Frontal cortex (tissue), 4 donors: ENCODE results near the gene DBNDD2. TPM values are rescaled to one million over a fixed set of nuclear protein-coding genes. Genes with fewer than 3 reads are reported as not detected.

Experiments
- DNase-seq, 2 donors: peaks; one replicate each; pipeline ENCODE4 v3.0.0; 2012; ENCODE audit warnings: low spot score in 2 of 2
- FAIRE-seq: peaks from 2 replicates; lab custom pipeline; 2012; peaks lifted over from hg19 to GRCh38; lab: Jason Lieb, UNC
- total RNA-seq: library from RNA; depleted of rRNA; stranded (reverse); fragments of >200 nt; gene quantifications from one replicate; pipeline ENCODE4 v1.2.3, GENCODE V29; 2014
- donor health status: control.
- donor health status: control.
- donor health status: control.

Gene DBNDD2
- total RNA-seq, 1 donor from 2014 or later, result 2.9 TPM

DNA sequence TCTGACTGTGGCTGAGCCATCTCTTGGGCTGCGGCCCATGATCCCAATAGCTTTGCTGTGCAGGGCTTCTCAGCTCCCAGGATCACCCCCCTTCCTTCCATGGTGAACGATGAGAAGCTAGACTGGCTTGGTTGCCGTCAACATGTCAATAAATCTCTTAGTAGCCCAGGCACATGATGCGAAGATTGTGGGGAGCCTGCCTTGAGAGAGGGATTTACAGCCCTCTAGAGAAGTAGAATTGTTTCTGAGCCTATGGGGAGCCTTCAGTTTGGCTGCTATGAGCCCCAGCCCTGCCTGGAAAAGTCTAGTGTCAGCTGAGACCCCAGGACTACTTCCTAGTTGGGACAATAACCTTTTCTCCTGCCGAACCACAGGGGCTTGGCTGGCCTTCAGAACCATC is 4.6 kb downstream of the DBNDD2 start:
- no peak for DNase-seq
- FAIRE-seq, result no peak

DNA sequence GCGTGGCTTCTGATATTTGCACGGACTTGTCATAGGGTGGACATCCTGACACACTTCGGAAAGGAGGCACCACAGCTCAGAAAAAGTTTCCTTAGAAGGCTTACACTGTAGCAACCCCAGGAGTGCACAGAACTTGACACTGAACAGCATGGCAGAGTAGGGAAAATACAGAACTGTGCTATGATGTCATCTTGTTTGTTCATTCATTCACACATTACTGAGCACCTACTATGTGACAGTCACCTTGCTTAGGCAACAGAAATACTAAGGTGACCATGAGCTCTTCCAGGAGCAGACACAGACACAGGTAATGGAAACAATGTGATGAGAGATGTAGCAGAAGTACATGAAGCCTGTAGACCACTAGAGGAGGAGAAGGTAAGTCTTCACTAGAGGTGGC is 5.4 kb downstream of the DBNDD2 start:
- FAIRE-seq (no peak), DNase-seq (no peak)

DNA sequence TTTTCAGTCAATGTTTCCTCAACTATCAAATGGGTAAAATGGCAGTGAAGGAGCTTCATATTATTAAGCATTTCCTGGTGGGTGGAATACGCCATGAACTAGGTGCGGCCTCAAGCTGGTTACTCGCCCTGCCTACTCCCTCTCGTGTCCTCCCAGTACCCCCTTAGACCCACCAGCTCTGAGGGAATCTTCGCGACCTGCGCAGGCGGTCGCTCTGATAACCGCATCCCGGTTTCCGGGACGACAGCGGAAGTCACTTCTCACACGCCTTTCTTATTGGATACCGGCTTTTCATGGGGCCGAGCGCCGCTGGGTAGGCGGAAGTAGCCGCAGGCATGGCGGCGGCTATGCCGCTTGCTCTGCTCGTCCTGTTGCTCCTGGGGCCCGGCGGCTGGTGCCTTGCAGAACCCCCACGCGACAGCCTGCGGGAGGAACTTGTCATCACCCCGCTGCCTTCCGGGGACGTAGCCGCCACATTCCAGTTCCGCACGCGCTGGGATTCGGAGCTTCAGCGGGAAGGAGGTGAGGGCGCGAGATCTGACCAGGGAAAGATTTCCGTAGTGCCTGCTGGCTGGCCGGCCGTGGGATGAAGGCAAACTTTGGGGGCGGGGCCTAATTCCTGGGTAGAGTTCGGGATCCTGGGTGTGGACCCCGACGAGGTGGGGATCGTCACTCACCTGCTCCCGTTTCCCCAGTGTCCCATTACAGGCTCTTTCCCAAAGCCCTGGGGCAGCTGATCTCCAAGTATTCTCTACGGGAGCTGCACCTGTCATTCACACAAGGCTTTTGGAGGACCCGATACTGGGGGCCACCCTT is 7.9 kb downstream of the DBNDD2 start, which contains the start of gene PIGT:
Gene PIGT (plus strand): TSS at position 320 of the 816 bp plus-strand sequence. CDS start 16 bp downstream, at position 336.
- no peak for FAIRE-seq
- peak; percentile 53 to 77 for DNase-seq

DNA sequence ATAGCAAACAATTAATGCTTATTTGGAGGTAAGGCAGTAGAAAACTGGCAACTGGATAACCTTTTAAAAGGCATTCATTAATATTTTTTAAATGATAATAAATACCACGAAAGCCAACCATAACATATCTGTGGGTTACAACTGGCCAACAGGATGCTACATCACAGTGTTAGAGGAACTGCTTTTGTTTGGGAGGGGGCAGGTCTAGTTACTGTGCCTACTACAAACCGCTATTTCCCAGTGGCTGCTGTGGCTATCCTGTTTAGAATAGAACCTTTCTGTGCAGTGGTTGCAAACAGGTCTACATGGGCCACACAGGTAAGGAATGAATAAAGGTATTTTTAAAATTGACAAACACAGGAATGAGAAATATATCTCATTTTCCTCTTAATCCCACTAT is 8.8 kb downstream of the DBNDD2 start:
- FAIRE-seq (no peak), DNase-seq (no peak)

DNA sequence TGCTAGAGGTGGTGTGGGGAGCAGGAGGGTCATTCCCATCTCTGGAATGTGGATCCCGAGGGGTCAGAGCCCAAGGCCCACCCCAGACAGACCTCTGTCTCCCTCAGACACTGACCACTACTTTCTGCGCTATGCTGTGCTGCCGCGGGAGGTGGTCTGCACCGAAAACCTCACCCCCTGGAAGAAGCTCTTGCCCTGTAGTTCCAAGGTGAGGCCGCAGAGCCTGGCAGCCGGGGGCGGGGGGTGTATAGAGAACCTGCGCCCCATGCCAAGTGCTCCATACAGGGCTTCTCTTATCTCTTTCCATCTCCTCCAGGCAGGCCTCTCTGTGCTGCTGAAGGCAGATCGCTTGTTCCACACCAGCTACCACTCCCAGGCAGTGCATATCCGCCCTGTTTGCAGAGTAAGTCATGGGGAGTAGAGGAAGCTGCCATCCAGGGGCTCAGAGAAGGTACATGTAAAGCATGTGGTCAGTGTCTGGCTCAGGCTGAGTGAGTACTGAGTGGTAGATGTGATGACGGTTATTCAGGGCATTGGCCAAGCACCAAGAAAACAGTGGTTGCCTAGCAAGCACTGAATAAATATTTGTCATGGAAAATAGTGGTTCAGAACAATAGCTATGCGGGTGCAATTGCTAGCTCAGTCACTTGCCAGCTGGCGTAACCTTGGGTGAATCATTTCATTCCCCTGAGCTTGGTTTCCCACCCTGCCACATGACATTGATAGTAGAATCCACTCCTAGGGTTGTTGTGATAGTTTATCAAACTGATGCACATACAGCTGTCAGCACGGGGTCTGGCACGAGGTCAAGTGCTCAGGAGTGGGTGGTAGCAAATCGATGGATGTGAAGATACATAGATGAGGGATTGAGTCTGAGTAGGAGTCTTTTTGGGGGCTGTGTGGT is 11.4 kb downstream of the DBNDD2 start:
- DNase-seq, result peak in 1 of 2 donors; percentile 18
- no peak for FAIRE-seq

DNA sequence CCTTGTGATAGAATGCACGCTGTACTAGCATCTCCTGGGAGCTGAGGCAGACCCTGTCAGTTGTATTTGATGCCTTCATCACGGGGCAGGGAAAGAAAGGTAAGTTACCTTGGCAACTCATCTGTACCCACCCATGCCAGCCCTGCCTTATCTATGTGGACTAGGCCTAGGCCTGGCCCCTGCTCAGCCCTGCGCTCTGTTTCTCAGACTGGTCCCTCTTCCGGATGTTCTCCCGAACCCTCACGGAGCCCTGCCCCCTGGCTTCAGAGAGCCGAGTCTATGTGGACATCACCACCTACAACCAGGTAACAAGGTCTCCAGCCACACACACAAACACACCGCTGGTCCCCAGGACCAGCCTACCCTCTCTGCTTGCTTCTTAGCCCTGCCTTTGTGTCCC is 12.0 kb downstream of the DBNDD2 start:
- DNase-seq (no peak), FAIRE-seq (no peak)

DNA sequence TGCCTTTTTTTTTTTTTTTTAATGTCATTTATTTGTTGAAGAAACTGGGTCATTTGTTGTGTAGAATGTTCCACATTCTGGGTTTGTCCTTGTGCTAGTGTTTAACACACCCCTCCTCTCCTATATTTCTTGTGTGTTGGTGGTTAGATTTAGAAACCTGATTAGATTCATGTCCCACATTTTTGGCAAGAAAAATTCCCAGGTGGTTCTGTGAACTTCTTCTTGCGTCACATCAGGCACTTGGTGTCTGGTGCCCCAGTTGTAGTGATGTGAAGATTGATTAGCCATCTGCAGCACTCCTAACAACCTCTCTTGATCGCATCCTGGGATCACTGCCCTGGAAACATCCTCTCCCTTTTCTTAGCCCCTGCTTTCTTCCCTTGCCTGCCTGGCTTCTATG is 15.6 kb downstream of the DBNDD2 start:
- no peak for DNase-seq
- FAIRE-seq, result no peak

DNA sequence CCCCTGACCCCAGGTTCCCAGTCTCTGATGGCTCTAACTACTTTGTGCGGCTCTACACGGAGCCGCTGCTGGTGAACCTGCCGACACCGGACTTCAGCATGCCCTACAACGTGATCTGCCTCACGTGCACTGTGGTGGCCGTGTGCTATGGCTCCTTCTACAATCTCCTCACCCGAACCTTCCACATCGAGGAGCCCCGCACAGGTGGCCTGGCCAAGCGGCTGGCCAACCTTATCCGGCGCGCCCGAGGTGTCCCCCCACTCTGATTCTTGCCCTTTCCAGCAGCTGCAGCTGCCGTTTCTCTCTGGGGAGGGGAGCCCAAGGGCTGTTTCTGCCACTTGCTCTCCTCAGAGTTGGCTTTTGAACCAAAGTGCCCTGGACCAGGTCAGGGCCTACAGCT is 17.5 kb downstream of the DBNDD2 start:
- FAIRE-seq (no peak), DNase-seq (no peak)

DNA sequence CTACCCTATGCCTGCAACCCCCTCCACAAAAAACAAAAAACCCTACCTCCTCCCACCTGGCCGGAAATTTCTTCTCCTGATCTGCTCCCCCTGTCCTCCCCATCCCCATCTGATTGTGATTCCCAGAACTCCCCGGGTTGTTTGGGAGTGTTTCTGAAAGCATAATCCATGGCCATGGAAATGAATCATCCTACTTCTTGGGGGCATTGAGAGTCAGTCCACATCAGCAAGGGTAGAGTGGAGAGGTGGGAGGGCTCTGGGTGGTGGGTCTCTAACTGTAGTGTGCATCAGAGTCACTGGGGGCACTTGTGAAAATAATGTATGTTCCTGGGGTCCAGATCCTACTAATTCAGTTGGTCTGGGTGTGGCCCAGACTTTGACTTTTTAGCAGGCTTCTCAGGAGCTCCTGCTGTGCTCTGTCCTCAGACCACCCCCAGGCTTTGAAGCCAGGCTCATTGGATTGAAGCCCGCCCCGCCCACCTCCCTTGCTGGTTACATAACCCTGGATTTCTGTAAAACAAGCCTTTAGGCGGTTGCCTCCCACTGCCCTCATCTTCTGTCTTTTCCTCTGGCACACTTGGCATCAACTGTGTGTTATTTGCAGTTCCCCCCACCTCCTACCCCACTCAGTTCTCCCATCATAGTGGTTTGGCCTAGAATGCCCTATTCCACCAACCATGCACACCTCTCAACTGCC is 18.4 kb downstream of the DBNDD2 start:
- FAIRE-seq (no peak), DNase-seq (peak in 1 of 2 donors; percentile 28)

DNA sequence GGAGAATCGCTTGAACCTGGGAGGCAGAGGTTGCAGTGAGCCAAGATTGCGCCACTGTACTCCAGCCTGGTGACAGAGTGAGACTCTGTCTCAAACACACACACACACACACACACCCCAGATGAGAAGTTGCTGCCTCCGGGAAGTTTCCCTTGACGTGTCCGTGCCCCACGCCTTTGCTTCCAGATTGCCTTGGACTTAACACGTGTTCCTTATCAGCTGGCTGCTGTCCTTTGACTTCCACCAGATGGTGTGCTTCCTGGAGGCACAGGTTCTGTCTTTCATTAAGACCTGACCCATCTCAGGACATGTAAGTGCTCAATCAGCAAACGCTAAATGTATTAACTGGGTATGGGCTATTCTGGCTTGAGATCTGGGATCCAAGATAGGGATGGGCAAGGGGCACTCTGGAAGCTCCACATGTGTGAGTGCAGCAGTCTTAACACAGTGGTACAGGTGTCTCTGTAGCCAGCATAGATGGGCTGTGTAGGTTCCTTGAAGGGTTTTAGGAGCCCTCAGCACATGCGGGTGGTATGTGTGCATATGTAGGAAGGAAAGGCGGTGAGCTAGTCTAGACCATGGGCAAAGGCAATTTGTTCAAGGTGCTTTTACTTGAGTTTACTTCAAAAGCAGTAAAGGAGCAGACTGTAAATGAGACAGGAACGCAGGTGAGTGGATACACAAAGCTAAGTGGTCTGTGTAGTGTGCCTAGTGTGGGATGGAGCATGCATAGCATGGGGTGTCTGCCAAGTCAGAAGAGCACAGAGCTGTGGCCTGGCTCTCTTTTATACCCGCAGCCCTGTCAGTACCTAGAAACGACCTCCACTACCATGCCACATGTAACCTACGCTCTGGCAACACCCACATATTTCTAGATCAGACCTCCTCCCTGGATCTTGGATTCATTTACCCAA is 19.4 kb downstream of the DBNDD2 start:
- DNase-seq, result no peak
- FAIRE-seq, result no peak

DNA sequence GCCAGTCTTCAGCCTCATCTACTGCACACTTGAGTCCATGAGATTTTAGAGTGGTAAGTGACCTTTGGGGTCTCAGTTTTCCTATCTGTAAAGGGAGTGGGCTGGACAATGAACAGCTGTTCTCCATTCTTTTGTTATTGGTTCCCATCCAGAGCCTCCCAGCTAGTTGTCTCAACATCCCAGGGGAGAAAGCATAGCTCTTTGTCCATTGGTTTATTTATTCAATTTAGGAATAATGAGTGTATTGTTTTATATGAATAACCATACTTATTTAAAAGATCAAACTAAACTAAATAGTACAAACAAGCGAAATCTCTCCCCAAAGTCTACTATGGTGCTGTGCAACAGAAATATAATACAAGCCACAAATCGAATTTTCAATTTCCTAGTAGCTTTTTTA is 21.5 kb downstream of the DBNDD2 start:
- DNase-seq (peak in 1 of 2 donors; percentile 57), FAIRE-seq (peak; percentile 91)

DNA sequence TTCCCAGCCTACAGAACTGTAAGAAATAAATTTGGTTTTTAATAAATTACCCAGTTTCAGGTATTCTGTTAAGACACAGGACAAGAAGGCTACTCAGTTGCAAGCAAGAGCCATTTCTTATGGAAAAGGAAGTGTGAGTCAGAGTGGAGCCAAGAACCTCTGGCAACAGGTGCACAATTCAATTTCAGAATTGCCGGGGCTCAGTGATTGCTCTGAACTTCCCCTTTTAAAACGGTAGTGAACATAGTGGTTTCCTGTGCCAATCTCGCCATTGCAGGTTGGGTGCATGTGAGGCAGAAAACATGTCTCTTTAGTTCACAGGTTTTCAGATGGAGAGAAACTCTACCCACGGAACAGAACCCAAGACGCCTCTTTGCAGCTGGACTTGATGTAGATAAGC is 24.2 kb downstream of the DBNDD2 start:
- no peak for FAIRE-seq
- DNase-seq, result no peak

DNA sequence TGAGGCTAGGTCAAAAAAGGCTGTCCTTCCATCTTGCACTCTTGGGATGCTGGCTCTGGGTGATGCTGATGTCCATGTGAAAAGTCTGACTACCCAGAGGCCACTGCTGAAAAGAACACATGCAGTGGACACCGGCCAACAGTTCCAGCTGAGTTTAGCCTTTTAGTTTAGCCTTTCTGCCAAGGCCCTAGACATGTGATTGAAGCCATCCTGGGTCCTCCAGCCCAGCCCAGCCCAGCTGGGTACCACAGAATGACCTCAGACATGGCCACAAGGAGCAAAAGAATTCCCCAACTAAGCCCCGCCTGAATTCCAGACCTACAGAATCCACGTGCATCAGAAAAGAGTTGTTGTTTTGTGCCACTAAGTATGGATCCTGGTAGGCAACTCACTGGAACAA is 25.2 kb downstream of the DBNDD2 start:
- no peak for FAIRE-seq

DNA sequence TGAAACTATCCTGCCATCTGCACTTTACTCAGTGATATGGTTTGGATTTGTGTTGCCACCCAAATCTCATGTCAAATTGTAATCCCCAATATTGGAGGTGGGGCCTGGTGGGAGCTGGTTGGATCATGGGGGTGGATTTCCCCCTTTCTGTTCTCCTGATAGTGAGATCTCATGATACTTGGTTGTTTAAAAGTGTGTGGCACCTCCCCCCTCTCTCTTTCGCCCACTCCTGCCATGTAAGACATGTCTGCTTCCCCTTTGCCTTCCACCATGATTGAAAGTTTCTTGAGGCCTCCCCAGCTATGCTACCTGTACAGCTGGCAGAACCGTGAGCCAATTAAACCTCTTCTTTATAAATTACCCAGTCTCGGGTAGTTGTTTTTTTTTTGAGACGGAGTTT is 25.9 kb downstream of the DBNDD2 start:
- no peak for DNase-seq
- no peak for FAIRE-seq

More for the DNA sequence above, 25.2 kb downstream of the DBNDD2 start:
- peak; percentile 33 to 49 for DNase-seq

DNA sequence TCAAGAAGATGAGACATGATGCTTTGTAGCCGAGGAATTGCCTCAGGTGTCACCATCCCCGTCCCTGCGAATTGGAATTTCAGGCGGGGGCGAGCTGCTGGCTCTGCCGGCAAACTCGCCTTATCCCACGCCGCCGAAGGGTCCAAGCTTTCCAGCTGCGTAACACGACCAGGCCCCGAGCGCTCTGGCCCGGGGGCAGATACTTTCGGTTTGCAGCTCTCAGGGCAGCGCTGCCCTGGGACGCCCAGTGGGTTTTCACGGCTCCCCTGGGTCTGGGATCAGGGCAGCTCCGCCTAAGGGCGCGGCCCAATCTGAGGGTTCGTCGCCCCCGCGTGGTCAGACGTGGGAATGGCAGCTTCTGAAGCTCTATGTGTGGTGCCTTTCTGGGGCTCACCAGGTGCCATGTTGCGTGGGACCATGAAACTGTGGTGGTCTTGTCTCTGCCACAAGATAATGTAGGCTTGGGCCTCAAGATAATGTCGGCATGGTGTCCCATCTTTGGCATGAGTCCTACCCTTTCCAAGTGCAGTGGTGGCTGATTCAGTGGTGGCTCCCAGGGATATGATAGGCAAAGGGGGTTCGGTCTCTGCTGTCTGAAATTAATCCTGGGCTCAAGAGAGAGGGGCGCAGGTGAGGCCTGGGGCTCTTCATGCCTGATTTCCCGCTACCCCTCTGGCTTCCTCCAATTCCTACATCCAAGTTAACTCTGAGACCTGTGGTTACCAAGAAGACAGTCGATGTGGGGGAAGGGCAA is 28.8 kb downstream of the DBNDD2 start:
- FAIRE-seq, result no peak
- DNase-seq, result peak; percentile 54 to 81

DNA sequence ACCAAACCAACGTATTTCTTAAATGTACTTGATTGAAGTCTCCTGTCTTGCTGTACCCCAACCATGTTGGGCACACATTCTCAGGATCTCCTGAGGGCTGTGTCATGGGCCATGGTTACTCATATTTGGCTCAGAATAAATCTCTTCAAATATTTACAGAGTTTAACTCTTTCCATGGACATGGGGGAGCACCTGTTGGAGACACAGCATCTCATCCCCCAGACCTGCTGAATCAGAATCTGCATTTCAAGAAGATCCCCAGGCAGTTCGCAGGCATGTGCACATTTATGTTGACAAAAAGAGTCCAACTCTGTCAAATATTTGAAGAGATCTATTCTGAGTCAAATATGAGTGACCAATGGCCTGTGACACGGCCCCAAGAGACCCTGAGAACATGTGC is 32.3 kb downstream of the DBNDD2 start:
- FAIRE-seq, result no peak
- DNase-seq, result no peak

DNA sequence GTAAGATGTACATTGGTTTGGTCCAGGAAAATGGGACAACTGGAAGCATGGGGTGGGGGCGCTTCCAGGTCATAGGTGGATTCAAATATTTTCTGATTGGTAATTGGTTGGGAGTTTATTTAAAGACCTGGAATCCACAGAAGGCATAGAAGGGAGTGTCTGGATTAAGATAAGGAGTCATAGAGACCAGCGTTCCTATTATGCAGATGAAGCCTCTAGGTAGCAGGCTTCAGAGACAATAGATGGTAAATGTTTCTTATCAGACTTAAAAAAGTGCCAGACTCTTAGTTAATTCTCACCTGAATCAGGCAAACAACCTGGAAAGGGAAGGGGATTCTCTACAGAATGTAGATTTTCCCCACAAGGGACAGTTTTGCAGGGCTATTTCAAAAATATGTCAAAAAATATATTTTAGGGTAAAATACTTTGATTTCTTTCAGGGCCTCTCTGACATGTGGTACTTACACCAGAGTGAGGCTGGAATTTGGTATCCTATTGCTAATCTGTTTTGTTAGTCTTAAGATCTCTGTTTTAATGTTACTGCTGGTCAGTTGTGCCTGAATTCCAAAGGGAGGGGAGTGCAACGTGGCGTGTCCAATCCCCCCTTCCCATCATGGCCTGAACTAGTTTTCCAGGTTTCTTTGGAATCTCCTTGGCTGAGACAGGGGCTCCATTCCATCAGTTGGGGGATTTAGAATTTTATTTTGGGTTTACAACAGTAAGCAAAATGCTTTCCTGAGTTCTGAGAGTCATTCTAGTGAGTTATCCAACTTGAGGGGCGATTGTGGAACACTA is 33.0 kb downstream of the DBNDD2 start:
- DNase-seq (no peak), FAIRE-seq (no peak)

DNA sequence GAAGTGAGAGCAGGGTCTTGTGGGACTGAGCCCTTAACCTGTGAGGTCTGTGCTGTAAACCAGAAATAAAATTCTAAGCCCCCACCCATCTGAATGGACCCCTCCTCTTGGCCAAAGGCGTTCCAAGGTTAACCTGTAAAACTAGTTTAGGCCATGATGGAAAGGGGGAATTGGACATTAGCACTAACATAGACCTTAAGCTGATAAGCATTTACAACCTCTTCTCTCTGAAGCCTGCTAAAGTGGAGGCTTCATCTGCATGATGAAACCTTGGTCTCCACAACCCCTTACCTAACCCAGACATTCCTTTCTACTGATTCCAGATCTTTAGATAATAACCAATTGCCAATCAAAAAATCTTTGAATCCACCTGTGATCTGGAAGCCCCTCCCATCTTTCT is 33.7 kb downstream of the DBNDD2 start:
- FAIRE-seq (no peak), DNase-seq (no peak)
